Esophagus muscularis mucosa (tissue), 4 donors: ENCODE results near the gene SORCS2. TPM values are rescaled to one million over a fixed set of nuclear protein-coding genes. Genes with fewer than 3 reads are reported as not detected.

ENCODE experiments used
- DNase-seq: peaks from one replicate; pipeline ENCODE4 v3.0.0-alpha.2; 2017; ENCODE audit errors: extremely low spot score
- H3K27ac ChIP-seq, 4 donors: fragments of 200-600 bp; sonication (generic); replicated peaks in 1 of 4; 1 replicate in 3 of 4; 2 replicates in 1 of 4; pipeline ENCODE4 v1.5.1; 2016 to 2019; ENCODE audit warnings: mild to moderate bottlenecking in 1 of 4
- H3K27me3 ChIP-seq, 4 donors: fragments of 200-600 bp; sonication (generic); one replicate each; pipeline versions ENCODE4 v1.5.1 to v1.6.0; 2016 to 2019
- H3K36me3 ChIP-seq, 4 donors: fragments of 200-600 bp; sonication (generic); one replicate each; pipeline ENCODE4 v1.5.1; 2016 to 2019
- H3K4me1 ChIP-seq, 4 donors: fragments of 200-600 bp; sonication (generic); one replicate each; pipeline ENCODE4 v1.5.1; 2016 to 2019
- H3K4me3 ChIP-seq, 4 donors: fragments of 200-600 bp; sonication (generic); 1 replicate in 2 of 4; 2 replicates in 2 of 4; pipeline ENCODE4 v1.5.1; 2016 to 2019; ENCODE audit warnings: mild to moderate bottlenecking in 4 of 4, moderate library complexity in 1 of 4
- H3K9me3 ChIP-seq, 4 donors: fragments of 200-600 bp; sonication (generic); 1 replicate in 3 of 4; 2 replicates in 1 of 4; pipeline ENCODE4 v1.5.1; 2016 to 2019
- EP300 ChIP-seq: sonication (generic); formaldehyde crosslinking; IDR thresholded peaks from one replicate; pipeline ENCODE4 v1.6.1; 2017; ENCODE audit warnings: antibody characterized with exemption
- POLR2A ChIP-seq: fragments of 450-650 bp; IDR thresholded peaks from one replicate; pipeline ENCODE4 v1.6.1; 2017; ENCODE audit warnings: antibody characterized with exemption, moderate library complexity, mild to moderate bottlenecking, low read depth
- POLR2AphosphoS5 ChIP-seq, 2 donors: sonication (generic); formaldehyde crosslinking; IDR thresholded peaks; one replicate each; pipeline ENCODE4 v1.6.1; 2017; ENCODE audit warnings: antibody characterized with exemption in 2 of 2
- WGBS: methylation state at CpG from one replicate; pipeline ENCODE4 v1.1.5; 2018; 5-methylcytosine and 5-hydroxymethylcytosine counted together
- intact Hi-C: fragments of 100-400 bp; cut with DNase I; formaldehyde crosslinking; loops from one replicate; pipeline ENCODE4 v1.15.1; 2023
- total RNA-seq, 4 donors: library from RNA; depleted of rRNA; stranded (reverse); fragments of >200 nt; gene quantifications; one replicate each; pipeline versions ENCODE4 v1.1.0 to v1.2.1, GENCODE V29; 2016
- TF ChIP-seq, protein P1 (sequence below), 3 experiments: fragments of 200-600 bp in 2 of 3; fragments of 450-650 bp in 1 of 3; sonication (generic) in 2 of 3; IDR thresholded peaks; one replicate each; pipeline ENCODE4 v1.5.1; 2017 to 2019; ENCODE audit warnings: antibody characterized with exemption in 3 of 3, mild to moderate bottlenecking in 2 of 3, moderate library complexity in 1 of 3

The SORCS2 gene
- total RNA-seq, 4 donors from 2014 or later = 3.3 to 10.1 (median 4.3) TPM

DNA sequence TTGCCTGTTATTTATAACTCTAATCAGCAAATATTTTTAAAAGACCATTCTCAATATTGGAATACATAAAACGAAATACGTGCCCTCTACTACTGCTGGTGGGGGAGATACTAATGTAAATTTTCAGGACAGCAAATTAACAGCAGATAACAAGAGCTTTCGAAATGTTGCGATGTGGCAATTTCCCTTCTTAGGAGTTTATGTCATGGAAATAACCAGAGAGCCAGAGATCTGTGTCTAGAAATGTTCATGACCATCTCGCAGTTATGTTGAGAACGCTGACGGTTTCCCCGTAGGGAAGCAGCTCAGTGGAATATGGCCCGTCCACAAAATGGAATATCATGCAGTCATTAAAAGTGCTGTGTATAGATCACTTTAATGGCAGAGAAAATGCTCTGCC lies 480.8 kb downstream of the SORCS2 start:
- Histone ChIP-seq H3K4me1 (peaks cover 0 to 8% (median 0%) of the 10 kb centered on the region in 4 donors), H3K27me3 (no peaks in the 10 kb centered on the region), H3K9me3 (peaks cover 0 to 12% (median 9%) of the 10 kb centered on the region in 4 donors), H3K4me3 (no peak overlapping the region), H3K27ac (no peak overlapping the region), H3K36me3 (peaks cover 0 to 10% (median 0%) of the 10 kb centered on the region in 4 donors)
- DNase-seq = no peak
- intact Hi-C loops = no loop called here
- no peak for TF ChIP-seq EP300
- TF ChIP-seq, protein P1, sequence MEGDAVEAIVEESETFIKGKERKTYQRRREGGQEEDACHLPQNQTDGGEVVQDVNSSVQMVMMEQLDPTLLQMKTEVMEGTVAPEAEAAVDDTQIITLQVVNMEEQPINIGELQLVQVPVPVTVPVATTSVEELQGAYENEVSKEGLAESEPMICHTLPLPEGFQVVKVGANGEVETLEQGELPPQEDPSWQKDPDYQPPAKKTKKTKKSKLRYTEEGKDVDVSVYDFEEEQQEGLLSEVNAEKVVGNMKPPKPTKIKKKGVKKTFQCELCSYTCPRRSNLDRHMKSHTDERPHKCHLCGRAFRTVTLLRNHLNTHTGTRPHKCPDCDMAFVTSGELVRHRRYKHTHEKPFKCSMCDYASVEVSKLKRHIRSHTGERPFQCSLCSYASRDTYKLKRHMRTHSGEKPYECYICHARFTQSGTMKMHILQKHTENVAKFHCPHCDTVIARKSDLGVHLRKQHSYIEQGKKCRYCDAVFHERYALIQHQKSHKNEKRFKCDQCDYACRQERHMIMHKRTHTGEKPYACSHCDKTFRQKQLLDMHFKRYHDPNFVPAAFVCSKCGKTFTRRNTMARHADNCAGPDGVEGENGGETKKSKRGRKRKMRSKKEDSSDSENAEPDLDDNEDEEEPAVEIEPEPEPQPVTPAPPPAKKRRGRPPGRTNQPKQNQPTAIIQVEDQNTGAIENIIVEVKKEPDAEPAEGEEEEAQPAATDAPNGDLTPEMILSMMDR (IDR thresholded peaks at IDR 0.05) = no peak
- TF ChIP-seq POLR2AphosphoS5 (IDR thresholded peaks at IDR 0.05) = no peak
- no peak for TF ChIP-seq POLR2A
- WGBS = 80% methylated on average over 9 of the region's 9 CpGs

DNA sequence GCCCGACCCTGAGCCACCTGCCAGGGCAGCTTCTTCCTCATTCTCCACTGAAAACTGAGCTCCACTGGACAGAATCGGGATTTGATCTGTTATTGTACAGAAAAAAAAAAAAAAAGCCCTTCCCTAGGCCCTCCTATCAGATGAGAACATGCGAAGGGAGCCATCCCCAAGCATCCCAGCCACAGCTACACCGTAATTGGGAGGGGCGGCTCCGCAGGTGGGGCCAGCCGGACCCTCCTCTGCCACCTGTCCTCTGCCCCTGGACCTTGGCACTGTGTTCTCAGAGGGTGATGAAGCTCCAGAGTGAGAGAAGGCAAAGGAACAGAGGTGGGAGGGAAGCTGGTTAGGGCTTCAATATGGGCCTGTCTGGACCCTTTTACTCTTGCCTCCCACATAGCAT lies 482.4 kb downstream of the SORCS2 start:
- WGBS = 72% methylated on average over 7 of the region's 7 CpGs

DNA sequence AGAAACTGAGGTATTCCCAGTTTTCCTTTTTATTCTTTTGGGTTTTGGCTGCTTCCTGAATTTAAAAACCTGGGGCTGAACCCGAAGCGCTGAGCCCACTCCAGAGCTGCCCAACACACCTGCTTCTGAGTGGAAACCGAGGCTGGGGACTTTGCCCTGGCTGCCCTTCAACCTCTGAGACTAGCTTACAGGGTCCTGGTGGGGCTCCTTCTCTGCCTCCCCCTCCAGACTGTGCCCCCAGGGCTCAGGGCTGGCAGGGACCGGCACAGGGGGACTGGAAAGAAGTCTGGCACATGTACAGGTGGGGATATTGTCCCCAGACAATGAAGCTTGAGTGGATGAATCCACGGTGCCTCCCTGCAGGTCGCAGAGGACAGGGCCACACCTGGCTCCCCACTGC lies 482.8 kb downstream of the SORCS2 start:
- intact Hi-C loops = no loop called here
- Histone ChIP-seq H3K27me3 (no peaks in the 10 kb centered on the region), H3K9me3 (peaks cover 0 to 12% (median 9%) of the 10 kb centered on the region in 4 donors), H3K27ac (no peak overlapping the region), H3K4me1 (peaks cover 0 to 8% (median 0%) of the 10 kb centered on the region in 4 donors), H3K36me3 (no peaks in the 10 kb centered on the region), H3K4me3 (no peak overlapping the region)
- 79% methylated on average over 3 of the region's 6 CpGs for WGBS
- TF ChIP-seq POLR2A (no peak), POLR2AphosphoS5 (IDR thresholded peaks at IDR 0.05) (no peak), EP300 (no peak)
- TF ChIP-seq, protein P1 (IDR thresholded peaks at IDR 0.05) = no peak
- DNase-seq = no peak

More for the DNA sequence above, 482.4 kb downstream of the SORCS2 start:
- H3K9me3 ChIP-seq = peaks cover 0 to 12% (median 9%) of the 10 kb centered on the region in 4 donors
- no peak overlapping the region for H3K4me3 ChIP-seq
- H3K27me3 ChIP-seq = no peaks in the 10 kb centered on the region
- DNase-seq = no peak
- intact Hi-C loops = no loop called here
- H3K27ac ChIP-seq = no peak overlapping the region
- H3K36me3 ChIP-seq = no peaks in the 10 kb centered on the region
- H3K4me1 ChIP-seq = peaks cover 0 to 8% (median 0%) of the 10 kb centered on the region in 4 donors
- TF ChIP-seq EP300 (no peak), POLR2AphosphoS5 (IDR thresholded peaks at IDR 0.05) (no peak), POLR2A (no peak)
- TF ChIP-seq, protein P1 (IDR thresholded peaks at IDR 0.05) = no peak

DNA sequence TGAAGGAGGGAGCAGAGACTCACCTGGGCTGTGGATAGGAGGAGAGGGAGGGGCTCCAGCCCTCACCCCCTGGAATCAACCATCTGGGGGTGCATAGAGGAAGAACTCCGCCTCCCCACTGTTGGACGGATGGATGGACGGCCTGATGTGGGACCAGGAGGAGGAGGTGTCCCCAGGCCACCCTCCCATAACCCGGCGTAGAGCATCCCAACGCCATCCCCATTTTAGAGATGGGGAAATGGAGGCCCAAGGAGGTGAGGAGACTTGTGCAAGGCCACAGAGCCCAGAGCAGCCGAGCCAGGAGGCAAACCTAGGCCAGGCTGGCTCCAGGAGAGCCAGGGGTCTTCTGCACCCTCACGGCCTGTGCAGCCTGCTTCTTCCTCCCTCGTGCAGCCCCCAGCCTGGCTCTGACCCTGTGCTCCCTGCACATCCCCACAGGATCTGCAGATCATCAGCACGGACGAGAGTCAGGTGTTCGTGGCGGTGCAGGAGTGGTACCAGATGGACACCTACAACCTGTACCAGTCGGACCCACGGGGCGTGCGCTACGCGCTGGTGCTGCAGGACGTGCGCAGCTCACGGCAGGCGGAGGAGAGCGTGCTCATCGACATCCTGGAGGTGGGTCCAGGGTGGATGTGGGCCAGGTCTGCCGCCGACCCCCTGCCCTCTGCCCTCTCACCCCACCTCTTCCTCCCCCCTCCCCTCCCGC lies 483.4 kb downstream of the SORCS2 start:
- no peak overlapping the region for H3K27ac ChIP-seq
- DNase-seq = no peak

More for the DNA sequence above, 483.4 kb downstream of the SORCS2 start:
- no peak overlapping the region for H3K4me3 ChIP-seq
- H3K4me1 ChIP-seq = peaks cover 0 to 8% (median 0%) of the 10 kb centered on the region in 4 donors
- TF ChIP-seq POLR2AphosphoS5 (IDR thresholded peaks at IDR 0.05) (no peak), POLR2A (no peak), EP300 (no peak)
- TF ChIP-seq, protein P1 (IDR thresholded peaks at IDR 0.05) = no peak
- intact Hi-C loops = no loop called here
- H3K9me3 ChIP-seq = peaks cover 0 to 7% (median 5%) of the 10 kb centered on the region in 4 donors
- WGBS = 82% methylated on average over 14 of the region's 28 CpGs
- no peaks in the 10 kb centered on the region for H3K36me3 ChIP-seq
- H3K27me3 ChIP-seq = no peaks in the 10 kb centered on the region
